K562 (cell line): Measurements from ENCODE around the gene NTRK3. TPM values are rescaled to one million over a fixed set of nuclear protein-coding genes. Genes with fewer than 3 reads are reported as not detected.

Source experiments
- NRF1 ChIP-seq, 2 experiments: fragments of 450-650 bp; IDR thresholded peaks in 1 of 2; conservative IDR thresholded peaks in 1 of 2; 2 replicates each; pipeline ENCODE4 v1.6.1; 2014; ENCODE audit warnings: mild to moderate bottlenecking in 2 of 2
- POLR2AphosphoS5 ChIP-seq: IDR thresholded peaks from 2 replicates; pipeline ENCODE4 v1.6.1; 2011; ENCODE audit warnings: mild to moderate bottlenecking, low read depth, low read length, moderate library complexity; ENCODE audit not compliant: control insufficient read depth, insufficient read depth
- RBM17 ChIP-seq: fragments of 200-400 bp; formaldehyde crosslinking; IDR thresholded peaks from 2 replicates; pipeline ENCODE4 v1.6.1; 2017; ENCODE audit warnings: low read depth, mild to moderate bottlenecking, low read length, borderline replicate concordance
- ZNF57 ChIP-seq: fragments of 450-650 bp; formaldehyde crosslinking; IDR thresholded peaks from 2 replicates; pipeline ENCODE4 v1.4.0; 2020; ENCODE audit warnings: mild to moderate bottlenecking, moderate library complexity
- polyA plus RNA-seq, 8 experiments: library from polyadenylated mRNA; depleted of rRNA in 4 of 8; stranded (reverse) in 5 of 8; unstranded in 3 of 8; fragments of >200 nt; fragmentation: Nextera tagmentation in 2 of 8; fragmentation: Illumina TruSeq in 1 of 8; extraction: Ambion mirVana in 2 of 8; extraction: Trizol in 1 of 8; gene quantifications; 2 replicates each; pipeline versions ENCODE4 v1.2.1 to v1.2.3, GENCODE V29; 2011 to 2014; ENCODE audit warnings: inconsistent platforms in 1 of 8, missing spikeins in 1 of 8
- total RNA-seq, 7 experiments: library from RNA; depleted of rRNA in 6 of 7; stranded (reverse); fragments of >200 nt in 6 of 7; fragmentation: Illumina TruSeq in 2 of 7; extraction: Trizol in 2 of 7; gene quantifications; 2 replicates each; pipeline versions ENCODE4 v1.2.1 to v1.2.3, GENCODE V29; 2011 to 2021; ENCODE audit warnings: low replicate concordance in 1 of 7
- TF ChIP-seq, protein P1 (sequence below): fragments of 250-450 bp; sonication (Bioruptor Pico); IDR thresholded peaks from 2 replicates; pipeline ENCODE4 v1.5.0; 2022; ENCODE audit warnings: mild to moderate bottlenecking
- TF ChIP-seq, protein P2 (sequence below): sonication (generic); formaldehyde crosslinking; IDR thresholded peaks from 2 replicates; pipeline ENCODE4 v1.5.0; 2020; ENCODE audit warnings: missing genetic modification reagents
- TF ChIP-seq, protein P3 (sequence below): fragments of 200-600 bp; sonication (generic); IDR thresholded peaks from one replicate; pipeline ENCODE4 v1.6.1; 2012; ENCODE audit warnings: mild to moderate bottlenecking, low read depth, low read length, inconsistent platforms

Gene NTRK3
- total and polyA plus RNA-seq, 9 of the 15 experiments (the other 6 are each of a cell fraction or from before 2014, with no cell fraction given) = 0.11 to 0.13 TPM; not detected in 7

GRCh38 chr15:88057836-88058235 lies 198.7 kb downstream of the NTRK3 start (continued):
- TF ChIP-seq, protein P1, sequence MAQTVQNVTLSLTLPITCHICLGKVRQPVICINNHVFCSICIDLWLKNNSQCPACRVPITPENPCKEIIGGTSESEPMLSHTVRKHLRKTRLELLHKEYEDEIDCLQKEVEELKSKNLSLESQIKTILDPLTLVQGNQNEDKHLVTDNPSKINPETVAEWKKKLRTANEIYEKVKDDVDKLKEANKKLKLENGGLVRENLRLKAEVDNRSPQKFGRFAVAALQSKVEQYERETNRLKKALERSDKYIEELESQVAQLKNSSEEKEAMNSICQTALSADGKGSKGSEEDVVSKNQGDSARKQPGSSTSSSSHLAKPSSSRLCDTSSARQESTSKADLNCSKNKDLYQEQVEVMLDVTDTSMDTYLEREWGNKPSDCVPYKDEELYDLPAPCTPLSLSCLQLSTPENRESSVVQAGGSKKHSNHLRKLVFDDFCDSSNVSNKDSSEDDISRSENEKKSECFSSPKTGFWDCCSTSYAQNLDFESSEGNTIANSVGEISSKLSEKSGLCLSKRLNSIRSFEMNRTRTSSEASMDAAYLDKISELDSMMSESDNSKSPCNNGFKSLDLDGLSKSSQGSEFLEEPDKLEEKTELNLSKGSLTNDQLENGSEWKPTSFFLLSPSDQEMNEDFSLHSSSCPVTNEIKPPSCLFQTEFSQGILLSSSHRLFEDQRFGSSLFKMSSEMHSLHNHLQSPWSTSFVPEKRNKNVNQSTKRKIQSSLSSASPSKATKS (CRISPR knock-in tag) = no peak
- TF ChIP-seq RBM17 (no peak), NRF1 (conservative IDR thresholded peaks at IDR 0.05 in 1 of 2, IDR thresholded peaks at IDR 0.05 in 1 of 2) (no peak), ZNF57 (CRISPR knock-in tag) (no peak), POLR2AphosphoS5 (no peak)
- TF ChIP-seq, protein P2, sequence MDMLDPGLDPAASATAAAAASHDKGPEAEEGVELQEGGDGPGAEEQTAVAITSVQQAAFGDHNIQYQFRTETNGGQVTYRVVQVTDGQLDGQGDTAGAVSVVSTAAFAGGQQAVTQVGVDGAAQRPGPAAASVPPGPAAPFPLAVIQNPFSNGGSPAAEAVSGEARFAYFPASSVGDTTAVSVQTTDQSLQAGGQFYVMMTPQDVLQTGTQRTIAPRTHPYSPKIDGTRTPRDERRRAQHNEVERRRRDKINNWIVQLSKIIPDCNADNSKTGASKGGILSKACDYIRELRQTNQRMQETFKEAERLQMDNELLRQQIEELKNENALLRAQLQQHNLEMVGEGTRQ (CRISPR knock-in tag) = no peak
- TF ChIP-seq, protein P3, sequence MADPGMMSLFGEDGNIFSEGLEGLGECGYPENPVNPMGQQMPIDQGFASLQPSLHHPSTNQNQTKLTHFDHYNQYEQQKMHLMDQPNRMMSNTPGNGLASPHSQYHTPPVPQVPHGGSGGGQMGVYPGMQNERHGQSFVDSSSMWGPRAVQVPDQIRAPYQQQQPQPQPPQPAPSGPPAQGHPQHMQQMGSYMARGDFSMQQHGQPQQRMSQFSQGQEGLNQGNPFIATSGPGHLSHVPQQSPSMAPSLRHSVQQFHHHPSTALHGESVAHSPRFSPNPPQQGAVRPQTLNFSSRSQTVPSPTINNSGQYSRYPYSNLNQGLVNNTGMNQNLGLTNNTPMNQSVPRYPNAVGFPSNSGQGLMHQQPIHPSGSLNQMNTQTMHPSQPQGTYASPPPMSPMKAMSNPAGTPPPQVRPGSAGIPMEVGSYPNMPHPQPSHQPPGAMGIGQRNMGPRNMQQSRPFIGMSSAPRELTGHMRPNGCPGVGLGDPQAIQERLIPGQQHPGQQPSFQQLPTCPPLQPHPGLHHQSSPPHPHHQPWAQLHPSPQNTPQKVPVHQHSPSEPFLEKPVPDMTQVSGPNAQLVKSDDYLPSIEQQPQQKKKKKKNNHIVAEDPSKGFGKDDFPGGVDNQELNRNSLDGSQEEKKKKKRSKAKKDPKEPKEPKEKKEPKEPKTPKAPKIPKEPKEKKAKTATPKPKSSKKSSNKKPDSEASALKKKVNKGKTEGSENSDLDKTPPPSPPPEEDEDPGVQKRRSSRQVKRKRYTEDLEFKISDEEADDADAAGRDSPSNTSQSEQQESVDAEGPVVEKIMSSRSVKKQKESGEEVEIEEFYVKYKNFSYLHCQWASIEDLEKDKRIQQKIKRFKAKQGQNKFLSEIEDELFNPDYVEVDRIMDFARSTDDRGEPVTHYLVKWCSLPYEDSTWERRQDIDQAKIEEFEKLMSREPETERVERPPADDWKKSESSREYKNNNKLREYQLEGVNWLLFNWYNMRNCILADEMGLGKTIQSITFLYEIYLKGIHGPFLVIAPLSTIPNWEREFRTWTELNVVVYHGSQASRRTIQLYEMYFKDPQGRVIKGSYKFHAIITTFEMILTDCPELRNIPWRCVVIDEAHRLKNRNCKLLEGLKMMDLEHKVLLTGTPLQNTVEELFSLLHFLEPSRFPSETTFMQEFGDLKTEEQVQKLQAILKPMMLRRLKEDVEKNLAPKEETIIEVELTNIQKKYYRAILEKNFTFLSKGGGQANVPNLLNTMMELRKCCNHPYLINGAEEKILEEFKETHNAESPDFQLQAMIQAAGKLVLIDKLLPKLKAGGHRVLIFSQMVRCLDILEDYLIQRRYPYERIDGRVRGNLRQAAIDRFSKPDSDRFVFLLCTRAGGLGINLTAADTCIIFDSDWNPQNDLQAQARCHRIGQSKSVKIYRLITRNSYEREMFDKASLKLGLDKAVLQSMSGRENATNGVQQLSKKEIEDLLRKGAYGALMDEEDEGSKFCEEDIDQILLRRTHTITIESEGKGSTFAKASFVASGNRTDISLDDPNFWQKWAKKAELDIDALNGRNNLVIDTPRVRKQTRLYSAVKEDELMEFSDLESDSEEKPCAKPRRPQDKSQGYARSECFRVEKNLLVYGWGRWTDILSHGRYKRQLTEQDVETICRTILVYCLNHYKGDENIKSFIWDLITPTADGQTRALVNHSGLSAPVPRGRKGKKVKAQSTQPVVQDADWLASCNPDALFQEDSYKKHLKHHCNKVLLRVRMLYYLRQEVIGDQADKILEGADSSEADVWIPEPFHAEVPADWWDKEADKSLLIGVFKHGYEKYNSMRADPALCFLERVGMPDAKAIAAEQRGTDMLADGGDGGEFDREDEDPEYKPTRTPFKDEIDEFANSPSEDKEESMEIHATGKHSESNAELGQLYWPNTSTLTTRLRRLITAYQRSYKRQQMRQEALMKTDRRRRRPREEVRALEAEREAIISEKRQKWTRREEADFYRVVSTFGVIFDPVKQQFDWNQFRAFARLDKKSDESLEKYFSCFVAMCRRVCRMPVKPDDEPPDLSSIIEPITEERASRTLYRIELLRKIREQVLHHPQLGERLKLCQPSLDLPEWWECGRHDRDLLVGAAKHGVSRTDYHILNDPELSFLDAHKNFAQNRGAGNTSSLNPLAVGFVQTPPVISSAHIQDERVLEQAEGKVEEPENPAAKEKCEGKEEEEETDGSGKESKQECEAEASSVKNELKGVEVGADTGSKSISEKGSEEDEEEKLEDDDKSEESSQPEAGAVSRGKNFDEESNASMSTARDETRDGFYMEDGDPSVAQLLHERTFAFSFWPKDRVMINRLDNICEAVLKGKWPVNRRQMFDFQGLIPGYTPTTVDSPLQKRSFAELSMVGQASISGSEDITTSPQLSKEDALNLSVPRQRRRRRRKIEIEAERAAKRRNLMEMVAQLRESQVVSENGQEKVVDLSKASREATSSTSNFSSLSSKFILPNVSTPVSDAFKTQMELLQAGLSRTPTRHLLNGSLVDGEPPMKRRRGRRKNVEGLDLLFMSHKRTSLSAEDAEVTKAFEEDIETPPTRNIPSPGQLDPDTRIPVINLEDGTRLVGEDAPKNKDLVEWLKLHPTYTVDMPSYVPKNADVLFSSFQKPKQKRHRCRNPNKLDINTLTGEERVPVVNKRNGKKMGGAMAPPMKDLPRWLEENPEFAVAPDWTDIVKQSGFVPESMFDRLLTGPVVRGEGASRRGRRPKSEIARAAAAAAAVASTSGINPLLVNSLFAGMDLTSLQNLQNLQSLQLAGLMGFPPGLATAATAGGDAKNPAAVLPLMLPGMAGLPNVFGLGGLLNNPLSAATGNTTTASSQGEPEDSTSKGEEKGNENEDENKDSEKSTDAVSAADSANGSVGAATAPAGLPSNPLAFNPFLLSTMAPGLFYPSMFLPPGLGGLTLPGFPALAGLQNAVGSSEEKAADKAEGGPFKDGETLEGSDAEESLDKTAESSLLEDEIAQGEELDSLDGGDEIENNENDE = no peak
- TF ChIP-seq, all 486 proteins: peak for 0
